ENCODE measurements around the gene PKD1. TPM values are rescaled to one million over a fixed set of nuclear protein-coding genes. Genes with fewer than 3 reads are reported as not detected.

The PKD1 gene
- total and polyA plus RNA-seq, 12 donors, result 76.7 to 122 (median 104) TPM

DNA sequence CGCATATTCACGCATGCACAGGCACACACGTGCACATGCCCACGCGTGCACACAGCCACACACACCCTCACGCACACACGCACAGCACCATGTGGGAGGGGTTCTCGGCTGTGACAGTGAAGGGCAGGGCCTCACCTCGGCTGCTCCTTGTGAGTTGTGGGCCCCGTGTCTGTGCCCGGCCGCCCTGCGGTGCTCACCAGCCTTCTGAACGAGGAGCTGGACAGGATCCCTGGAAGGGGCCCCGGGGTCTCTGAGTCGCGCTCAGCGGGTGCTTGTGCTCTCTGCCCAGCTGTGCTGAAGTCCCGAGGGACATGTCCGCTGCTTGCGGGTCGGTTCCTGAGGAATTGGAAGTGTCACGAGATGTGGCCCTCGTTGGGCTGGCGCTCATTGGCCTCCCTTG lies 71.8 kb downstream of the PKD1 start:
- intact Hi-C loops (cut with DNase I), result loop anchor here in 1 of 10 donors (10.0 kb wide), 1 partner anchor 49 kb away; the partner anchor contains the start of gene NPW
- no peak overlapping the region for H3K27ac ChIP-seq
- no peaks in the 10 kb centered on the region for H3K27me3 ChIP-seq
- H3K4me1 ChIP-seq, result no peaks in the 10 kb centered on the region
- 87 to 89% methylated on average over 25 of the region's 25 CpGs for WGBS, 2 donors
- DNase-seq (no peak), ATAC-seq (no peak)
- TF ChIP-seq, protein P1, sequence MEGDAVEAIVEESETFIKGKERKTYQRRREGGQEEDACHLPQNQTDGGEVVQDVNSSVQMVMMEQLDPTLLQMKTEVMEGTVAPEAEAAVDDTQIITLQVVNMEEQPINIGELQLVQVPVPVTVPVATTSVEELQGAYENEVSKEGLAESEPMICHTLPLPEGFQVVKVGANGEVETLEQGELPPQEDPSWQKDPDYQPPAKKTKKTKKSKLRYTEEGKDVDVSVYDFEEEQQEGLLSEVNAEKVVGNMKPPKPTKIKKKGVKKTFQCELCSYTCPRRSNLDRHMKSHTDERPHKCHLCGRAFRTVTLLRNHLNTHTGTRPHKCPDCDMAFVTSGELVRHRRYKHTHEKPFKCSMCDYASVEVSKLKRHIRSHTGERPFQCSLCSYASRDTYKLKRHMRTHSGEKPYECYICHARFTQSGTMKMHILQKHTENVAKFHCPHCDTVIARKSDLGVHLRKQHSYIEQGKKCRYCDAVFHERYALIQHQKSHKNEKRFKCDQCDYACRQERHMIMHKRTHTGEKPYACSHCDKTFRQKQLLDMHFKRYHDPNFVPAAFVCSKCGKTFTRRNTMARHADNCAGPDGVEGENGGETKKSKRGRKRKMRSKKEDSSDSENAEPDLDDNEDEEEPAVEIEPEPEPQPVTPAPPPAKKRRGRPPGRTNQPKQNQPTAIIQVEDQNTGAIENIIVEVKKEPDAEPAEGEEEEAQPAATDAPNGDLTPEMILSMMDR (IDR thresholded peaks at IDR 0.05), result no peak
- no peaks in the 10 kb centered on the region for H3K9me3 ChIP-seq
- H3K4me3 ChIP-seq, result no peak overlapping the region
- H3K36me3 ChIP-seq, result peaks cover 0 to 97% (median 53%) of the 10 kb centered on the region in 9 donors

DNA sequence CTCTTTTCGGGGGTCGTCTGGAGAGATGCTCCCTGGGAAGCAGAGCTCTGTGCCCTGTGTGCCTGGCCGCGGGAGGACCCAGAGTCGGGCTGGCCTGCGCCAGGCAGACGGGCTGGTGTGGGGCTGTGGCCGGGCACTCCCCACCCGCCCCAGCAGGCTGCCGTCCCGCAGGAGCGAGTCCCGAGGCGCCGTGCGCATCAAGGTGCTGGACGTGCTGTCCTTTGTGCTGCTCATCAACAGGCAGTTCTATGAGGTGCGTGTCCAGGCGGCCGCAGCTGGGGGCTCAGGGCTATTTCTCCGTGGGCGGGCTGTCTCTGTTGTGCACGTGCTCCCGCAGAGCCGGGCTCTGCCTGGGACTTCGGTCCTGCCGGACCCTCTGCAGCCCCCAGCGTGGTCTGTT lies 72.9 kb downstream of the PKD1 start:
- WGBS, 2 donors, result 94 to 95% methylated on average over 28 of the region's 28 CpGs
- TF ChIP-seq, protein P1 (IDR thresholded peaks at IDR 0.05), result no peak
- DNase-seq (no peak), ATAC-seq (no peak)
- Histone ChIP-seq H3K27me3 (no peaks in the 10 kb centered on the region), H3K9me3 (no peaks in the 10 kb centered on the region), H3K36me3 (peaks cover 0 to 96% (median 58%) of the 10 kb centered on the region in 9 donors), H3K4me3 (no peak overlapping the region), H3K27ac (no peak overlapping the region), H3K4me1 (no peaks in the 10 kb centered on the region)
- intact Hi-C loops (cut with DNase I), result loop anchor here in 1 of 10 donors (10.0 kb wide), 1 partner anchor 48 kb away; the partner anchor contains the start of gene NPW

DNA sequence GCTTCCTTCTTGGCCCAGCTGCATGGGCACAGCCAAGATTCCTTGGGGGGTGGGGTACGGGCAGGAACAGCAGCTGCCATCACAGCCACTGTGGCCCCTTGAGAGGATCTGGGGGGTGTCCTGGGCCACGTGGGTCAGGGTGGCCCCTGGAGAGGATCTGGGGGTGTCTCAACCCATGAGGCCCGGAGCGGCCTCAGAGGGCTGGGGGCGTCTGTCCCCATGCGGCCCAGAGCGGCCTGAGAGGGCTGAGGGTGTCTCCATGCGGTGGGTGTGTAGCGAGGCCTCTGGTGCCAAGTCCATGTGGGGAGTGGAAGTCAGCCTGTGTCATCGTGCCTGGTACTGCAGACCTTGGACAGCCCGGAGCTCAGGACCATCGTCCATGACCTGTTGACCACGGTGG lies 74.2 kb downstream of the PKD1 start:
- Histone ChIP-seq H3K27ac (no peak overlapping the region), H3K36me3 (peaks cover 0 to 96% (median 50%) of the 10 kb centered on the region in 9 donors), H3K4me3 (no peak overlapping the region), H3K4me1 (no peaks in the 10 kb centered on the region), H3K27me3 (no peaks in the 10 kb centered on the region), H3K9me3 (no peaks in the 10 kb centered on the region)
- DNase-seq, result no peak
- WGBS, 2 donors, result 92 to 94% methylated on average over 13 of the region's 13 CpGs
- intact Hi-C loops (cut with DNase I), result loop anchor here in 1 of 10 donors (10.0 kb wide), 1 partner anchor 47 kb away; the partner anchor contains the start of gene NPW
- TF ChIP-seq, protein P1 (IDR thresholded peaks at IDR 0.05), result no peak
- ATAC-seq, result no peak

DNA sequence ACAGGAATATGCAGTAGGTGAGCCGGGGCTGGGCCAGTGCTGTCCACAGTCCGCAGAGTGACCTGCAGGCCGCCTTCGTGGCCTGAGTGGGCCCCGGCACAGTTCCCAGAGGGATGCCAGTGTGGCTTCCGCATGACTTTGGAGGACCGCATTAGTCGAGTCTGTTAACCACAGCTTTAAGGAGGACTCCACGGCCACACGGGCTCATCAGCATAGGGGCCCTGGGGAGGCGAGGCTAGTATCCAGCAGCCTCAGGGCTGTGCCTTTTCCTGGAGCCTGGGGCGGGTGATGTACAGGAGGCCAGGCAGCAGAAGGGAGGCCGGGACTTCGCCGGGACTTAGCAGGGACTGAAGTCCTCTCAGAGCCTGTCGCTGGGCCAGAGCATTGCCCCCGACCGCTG lies 74.7 kb downstream of the PKD1 start:
- H3K9me3 ChIP-seq, result no peaks in the 10 kb centered on the region
- WGBS, 2 donors, result 93 to 98% methylated on average over 18 of the region's 18 CpGs
- peaks cover 0 to 1% (median 0%) of the 10 kb centered on the region in 9 donors for H3K4me1 ChIP-seq
- H3K27ac ChIP-seq, result no peak overlapping the region
- TF ChIP-seq, protein P1 (IDR thresholded peaks at IDR 0.05), result no peak
- peaks cover 0 to 96% (median 46%) of the 10 kb centered on the region in 9 donors for H3K36me3 ChIP-seq
- DNase-seq (no peak), ATAC-seq (no peak)
- no peak overlapping the region for H3K4me3 ChIP-seq
- intact Hi-C loops (cut with DNase I), result loop anchor here in 1 of 10 donors (10.0 kb wide), 1 partner anchor 46 kb away; the partner anchor contains the start of gene NPW
- no peaks in the 10 kb centered on the region for H3K27me3 ChIP-seq
